ENCODE measurements around the gene MMP25. TPM values are rescaled to one million over a fixed set of nuclear protein-coding genes. Genes with fewer than 3 reads are reported as not detected.
A peak's percentile ranks its signal among the peaks of the same experiment; 100 is the strongest.

MMP25 gene
- total RNA-seq, 1 experiment from 2014 or later, result 0.15 TPM

GRCh38 chr16:3091551-3091950 lies 45.2 kb downstream of the MMP25 start:
- Histone ChIP-seq H3K4me2 (ENCODE audit: low read depth, low read length, poor library complexity, severe bottlenecking) (no peak overlapping the region), H3K36me3 (ENCODE audit: insufficient read depth, low read length) (no peaks in the 10 kb centered on the region), H3K4me1 (ENCODE audit: low read length) (peaks cover 14% of the 10 kb centered on the region), H4K20me1 (ENCODE audit: insufficient read depth, low read depth, low read length) (no peaks in the 10 kb centered on the region), H3K27me3 (ENCODE audit: low read length) (no peaks in the 10 kb centered on the region), H3K27ac (ENCODE audit: low read length) (no peak overlapping the region), H3K4me3 (ENCODE audit: low read length) (no peak overlapping the region), H3K9me3 (ENCODE audit: low read length) (no peaks in the 10 kb centered on the region), H2AFZ (ENCODE audit: low read length) (no peak overlapping the region), H3K9me2 (replicated peaks; ENCODE audit: insufficient read depth, low read length) (no peaks in the 10 kb centered on the region), H3K9ac (ENCODE audit: low read length) (no peak overlapping the region), H3K79me2 (ENCODE audit: low read length) (no peaks in the 10 kb centered on the region)
- no peak for DNase-seq

- H3K27me3 ChIP-seq (ENCODE audit: low read length), result no peaks in the 10 kb centered on the region
- peaks cover 14% of the 10 kb centered on the region for H3K4me1 ChIP-seq (ENCODE audit: low read length)
- no peaks in the 10 kb centered on the region for H3K36me3 ChIP-seq (ENCODE audit: insufficient read depth, low read length)
- H3K9me2 ChIP-seq (replicated peaks; ENCODE audit: insufficient read depth, low read length), result no peaks in the 10 kb centered on the region
- H3K79me2 ChIP-seq (ENCODE audit: low read length), result no peaks in the 10 kb centered on the region
- H2AFZ ChIP-seq (ENCODE audit: low read length), result no peak overlapping the region
- H3K4me3 ChIP-seq (ENCODE audit: low read length), result no peak overlapping the region
- no peak overlapping the region for H3K9ac ChIP-seq (ENCODE audit: low read length)
- H3K27ac ChIP-seq (ENCODE audit: low read length), result no peak overlapping the region
- H3K4me2 ChIP-seq (ENCODE audit: low read depth, low read length, poor library complexity, severe bottlenecking), result no peak overlapping the region
- no peaks in the 10 kb centered on the region for H3K9me3 ChIP-seq (ENCODE audit: low read length)
- no peaks in the 10 kb centered on the region for H4K20me1 ChIP-seq (ENCODE audit: insufficient read depth, low read depth, low read length)
- no peak for DNase-seq
These were observed 46.2 kb downstream of the MMP25 start for GRCh38 chr16:3092501-3092941.

- Histone ChIP-seq H3K36me3 (ENCODE audit: insufficient read depth, low read length) (no peaks in the 10 kb centered on the region), H3K9me3 (ENCODE audit: low read length) (no peaks in the 10 kb centered on the region), H4K20me1 (ENCODE audit: insufficient read depth, low read depth, low read length) (no peaks in the 10 kb centered on the region), H3K4me1 (ENCODE audit: low read length) (peaks cover 14% of the 10 kb centered on the region), H3K27ac (ENCODE audit: low read length) (no peak overlapping the region), H3K4me3 (ENCODE audit: low read length) (no peak overlapping the region), H3K4me2 (ENCODE audit: low read depth, low read length, poor library complexity, severe bottlenecking) (no peak overlapping the region), H2AFZ (ENCODE audit: low read length) (no peak overlapping the region), H3K9me2 (replicated peaks; ENCODE audit: insufficient read depth, low read length) (no peaks in the 10 kb centered on the region), H3K9ac (ENCODE audit: low read length) (no peak overlapping the region), H3K27me3 (ENCODE audit: low read length) (no peaks in the 10 kb centered on the region), H3K79me2 (ENCODE audit: low read length) (no peaks in the 10 kb centered on the region)
- peak; percentile 90 for DNase-seq
These were observed 48.1 kb downstream of the MMP25 start for GRCh38 chr16:3094289-3095027.

GRCh38 chr16:3095869-3096268 lies 49.5 kb downstream of the MMP25 start:
- Histone ChIP-seq H3K4me1 (ENCODE audit: low read length) (peaks cover 19% of the 10 kb centered on the region), H4K20me1 (ENCODE audit: insufficient read depth, low read depth, low read length) (no peaks in the 10 kb centered on the region), H2AFZ (ENCODE audit: low read length) (0 out of 2 replicates have a peak overlapping the region, but pooled peaks have one; percentile 10), H3K36me3 (ENCODE audit: insufficient read depth, low read length) (no peaks in the 10 kb centered on the region), H3K4me2 (ENCODE audit: low read depth, low read length, poor library complexity, severe bottlenecking) (no peak overlapping the region), H3K27me3 (ENCODE audit: low read length) (no peaks in the 10 kb centered on the region), H3K9me2 (replicated peaks; ENCODE audit: insufficient read depth, low read length) (no peaks in the 10 kb centered on the region), H3K4me3 (ENCODE audit: low read length) (no peak overlapping the region), H3K9ac (ENCODE audit: low read length) (no peak overlapping the region), H3K27ac (ENCODE audit: low read length) (no peak overlapping the region), H3K9me3 (ENCODE audit: low read length) (no peaks in the 10 kb centered on the region), H3K79me2 (ENCODE audit: low read length) (no peaks in the 10 kb centered on the region)
- peak; percentile 86 for DNase-seq

- H3K36me3 ChIP-seq (ENCODE audit: insufficient read depth, low read length), result no peaks in the 10 kb centered on the region
- H3K9me3 ChIP-seq (ENCODE audit: low read length), result no peaks in the 10 kb centered on the region
- 0 out of 2 replicates have a peak overlapping the region, but pooled peaks have one; percentile 10 for H2AFZ ChIP-seq (ENCODE audit: low read length)
- H3K27me3 ChIP-seq (ENCODE audit: low read length), result no peaks in the 10 kb centered on the region
- H3K79me2 ChIP-seq (ENCODE audit: low read length), result no peaks in the 10 kb centered on the region
- H3K9ac ChIP-seq (ENCODE audit: low read length), result no peak overlapping the region
- H3K4me2 ChIP-seq (ENCODE audit: low read depth, low read length, poor library complexity, severe bottlenecking), result no peak overlapping the region
- no peak overlapping the region for H3K4me3 ChIP-seq (ENCODE audit: low read length)
- H4K20me1 ChIP-seq (ENCODE audit: insufficient read depth, low read depth, low read length), result no peaks in the 10 kb centered on the region
- no peaks in the 10 kb centered on the region for H3K9me2 ChIP-seq (replicated peaks; ENCODE audit: insufficient read depth, low read length)
- peaks cover 19% of the 10 kb centered on the region for H3K4me1 ChIP-seq (ENCODE audit: low read length)
- no peak overlapping the region for H3K27ac ChIP-seq (ENCODE audit: low read length)
- DNase-seq, result peak; percentile 35
These were observed 50.0 kb downstream of the MMP25 start for GRCh38 chr16:3096362-3096761.

GRCh38 chr16:3097266-3097665 lies 50.9 kb downstream of the MMP25 start:
- no peaks in the 10 kb centered on the region for H3K27me3 ChIP-seq (ENCODE audit: low read length)
- H3K79me2 ChIP-seq (ENCODE audit: low read length), result no peaks in the 10 kb centered on the region
- no peak overlapping the region for H3K4me2 ChIP-seq (ENCODE audit: low read depth, low read length, poor library complexity, severe bottlenecking)
- peaks cover 19% of the 10 kb centered on the region for H3K4me1 ChIP-seq (ENCODE audit: low read length)
- no peak overlapping the region for H3K9ac ChIP-seq (ENCODE audit: low read length)
- H3K27ac ChIP-seq (ENCODE audit: low read length), result no peak overlapping the region
- H3K4me3 ChIP-seq (ENCODE audit: low read length), result no peak overlapping the region
- no peaks in the 10 kb centered on the region for H3K36me3 ChIP-seq (ENCODE audit: insufficient read depth, low read length)
- no peaks in the 10 kb centered on the region for H3K9me3 ChIP-seq (ENCODE audit: low read length)
- no peak for DNase-seq
- no peaks in the 10 kb centered on the region for H4K20me1 ChIP-seq (ENCODE audit: insufficient read depth, low read depth, low read length)
- H3K9me2 ChIP-seq (replicated peaks; ENCODE audit: insufficient read depth, low read length), result no peaks in the 10 kb centered on the region
- H2AFZ ChIP-seq (ENCODE audit: low read length), result no peak overlapping the region

GRCh38 chr16:3098459-3099394 lies 52.4 kb downstream of the MMP25 start, which contains the start of gene ZSCAN10:
ZSCAN10 (minus strand) TSS chr16:3099294; CDS start chr16:3092937, 6,357 bp downstream.
- Histone ChIP-seq H3K4me3 (ENCODE audit: low read length) (no peak within 1 kb of the TSS), H3K27me3 (ENCODE audit: low read length) (no peaks in the 10 kb centered on the region), H3K79me2 (ENCODE audit: low read length) (no peaks in the 10 kb centered on the region), H2AFZ (ENCODE audit: low read length) (no peak within 1 kb of the TSS), H3K4me2 (ENCODE audit: low read depth, low read length, poor library complexity, severe bottlenecking) (no peak within 1 kb of the TSS), H3K36me3 (ENCODE audit: insufficient read depth, low read length) (no peaks in the 10 kb centered on the region), H4K20me1 (ENCODE audit: insufficient read depth, low read depth, low read length) (no peaks in the 10 kb centered on the region), H3K9me2 (replicated peaks; ENCODE audit: insufficient read depth, low read length) (no peaks in the 10 kb centered on the region), H3K9me3 (ENCODE audit: low read length) (no peaks in the 10 kb centered on the region), H3K27ac (ENCODE audit: low read length) (no peak within 1 kb of the TSS), H3K4me1 (ENCODE audit: low read length) (peaks cover 9% of the 10 kb centered on the region), H3K9ac (ENCODE audit: low read length) (no peak within 1 kb of the TSS)
- DNase-seq, result no peak

- peaks cover 9% of the 10 kb centered on the region for H3K4me1 ChIP-seq (ENCODE audit: low read length)
- H3K4me3 ChIP-seq (ENCODE audit: low read length), result no peak overlapping the region
- H3K4me2 ChIP-seq (ENCODE audit: low read depth, low read length, poor library complexity, severe bottlenecking), result no peak overlapping the region
- no peaks in the 10 kb centered on the region for H3K27me3 ChIP-seq (ENCODE audit: low read length)
- no peak overlapping the region for H2AFZ ChIP-seq (ENCODE audit: low read length)
- H3K27ac ChIP-seq (ENCODE audit: low read length), result no peak overlapping the region
- DNase-seq, result no peak
- H3K79me2 ChIP-seq (ENCODE audit: low read length), result no peaks in the 10 kb centered on the region
- no peaks in the 10 kb centered on the region for H3K36me3 ChIP-seq (ENCODE audit: insufficient read depth, low read length)
- H3K9ac ChIP-seq (ENCODE audit: low read length), result no peak overlapping the region
- no peaks in the 10 kb centered on the region for H3K9me3 ChIP-seq (ENCODE audit: low read length)
- H3K9me2 ChIP-seq (replicated peaks; ENCODE audit: insufficient read depth, low read length), result no peaks in the 10 kb centered on the region
- H4K20me1 ChIP-seq (ENCODE audit: insufficient read depth, low read depth, low read length), result no peaks in the 10 kb centered on the region
These were observed 53.0 kb downstream of the MMP25 start for GRCh38 chr16:3099395-3099731.

Data from Karpas-422 (cell line).